Measurements from ENCODE around the gene ZDHHC14.

GRCh38 chr6:157685596-157686280, 304.7 kb downstream of the ZDHHC14 start:
- TF ChIP-seq, protein P1, sequence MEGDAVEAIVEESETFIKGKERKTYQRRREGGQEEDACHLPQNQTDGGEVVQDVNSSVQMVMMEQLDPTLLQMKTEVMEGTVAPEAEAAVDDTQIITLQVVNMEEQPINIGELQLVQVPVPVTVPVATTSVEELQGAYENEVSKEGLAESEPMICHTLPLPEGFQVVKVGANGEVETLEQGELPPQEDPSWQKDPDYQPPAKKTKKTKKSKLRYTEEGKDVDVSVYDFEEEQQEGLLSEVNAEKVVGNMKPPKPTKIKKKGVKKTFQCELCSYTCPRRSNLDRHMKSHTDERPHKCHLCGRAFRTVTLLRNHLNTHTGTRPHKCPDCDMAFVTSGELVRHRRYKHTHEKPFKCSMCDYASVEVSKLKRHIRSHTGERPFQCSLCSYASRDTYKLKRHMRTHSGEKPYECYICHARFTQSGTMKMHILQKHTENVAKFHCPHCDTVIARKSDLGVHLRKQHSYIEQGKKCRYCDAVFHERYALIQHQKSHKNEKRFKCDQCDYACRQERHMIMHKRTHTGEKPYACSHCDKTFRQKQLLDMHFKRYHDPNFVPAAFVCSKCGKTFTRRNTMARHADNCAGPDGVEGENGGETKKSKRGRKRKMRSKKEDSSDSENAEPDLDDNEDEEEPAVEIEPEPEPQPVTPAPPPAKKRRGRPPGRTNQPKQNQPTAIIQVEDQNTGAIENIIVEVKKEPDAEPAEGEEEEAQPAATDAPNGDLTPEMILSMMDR (IDR thresholded peaks at IDR 0.05) = no peak
- TF ChIP-seq ZFX (IDR thresholded peaks at IDR 0.05; ENCODE audit: borderline replicate concordance) = no peak

Measured in 22Rv1 (cell line).